Measurements from ENCODE around the gene FAM181A. TPM values are rescaled to one million over a fixed set of nuclear protein-coding genes. Genes with fewer than 3 reads are reported as not detected.

Gene FAM181A
- total and polyA plus RNA-seq, 2 donors (not counting 1 experiment from before 2014, with no cell fraction given) = not detected

DNA sequence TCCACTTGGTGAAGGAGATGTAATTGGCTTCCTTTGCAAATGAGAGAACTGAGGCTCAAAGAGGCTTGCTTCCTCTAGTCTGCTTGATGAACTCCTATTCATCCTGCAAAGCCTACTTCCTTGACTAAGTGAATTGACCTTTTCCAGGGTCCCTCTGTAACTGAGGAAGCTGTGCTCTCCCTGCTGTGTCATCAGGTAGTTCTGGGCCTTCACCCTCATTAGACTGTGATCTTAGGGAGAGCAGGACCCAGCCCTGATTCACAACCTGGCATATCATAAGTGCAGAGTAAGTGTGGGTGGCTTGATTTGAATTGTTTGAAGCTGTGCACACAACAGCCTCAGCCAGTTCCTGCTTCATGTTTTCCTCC, 32.9 kb downstream of the FAM181A start:
- Mint-ChIP-seq H3K9me3 (ENCODE audit: insufficient read depth) (no peaks in the 10 kb centered on the region), H3K27ac (peak overlapping the region; percentile 95), H3K27me3 (no peaks in the 10 kb centered on the region), H3K4me1 (peaks cover 92% of the 10 kb centered on the region), H3K4me3 (peak overlapping the region; percentile 78)
- no peaks in the 10 kb centered on the region for H4K20me1 ChIP-seq (ENCODE audit: control insufficient read depth, insufficient read depth, low read length, poor library complexity, severe bottlenecking)
- H3K4me1 ChIP-seq (ENCODE audit: control insufficient read depth in 2 of 2, insufficient read depth in 2 of 2, low read length in 2 of 2) = peaks cover 92 to 94% of the 10 kb centered on the region in 2 donors
- ChIA-PET POLR2A (interaction anchor here (1.9 to 3.3 kb wide), 2 partner anchors 8 to 10 kb away, joined by 10 to 12 read pairs; no protein-coding TSS in a partner anchor), CTCF (interaction anchor here (1.6 to 37.7 kb wide), 3 partner anchors 10 to 41 kb away, joined by 4 to 1036 read pairs (median 117); no protein-coding TSS in a partner anchor)
- DNase-seq (no peak), ATAC-seq (ENCODE audit: low read depth) (no peak)
- H3K4me3 ChIP-seq (ENCODE audit: control extremely low read depth in 1 of 5, extremely low read depth in 1 of 5, insufficient read depth in 1 of 5, low read depth in 2 of 5, low read length in 4 of 5) = no peak overlapping the region
- intact Hi-C loops (cut with micrococcal nuclease) = loop anchor here (10.0 kb wide), 1 partner anchor 755 kb away; the partner anchor contains the start of genes GON7 and UBR7
- no peaks in the 10 kb centered on the region for H3K36me3 ChIP-seq (replicated peaks in 1 of 2; ENCODE audit: control extremely low read depth in 1 of 2, control insufficient read depth in 1 of 2, extremely low read depth in 1 of 2, insufficient read depth in 2 of 2, low read length in 1 of 2)
- H3K27ac ChIP-seq (ENCODE audit: low read length in 2 of 2) = peak overlapping the region; percentile 68 to 75
- H3K4me2 ChIP-seq (replicated peaks; ENCODE audit: low read depth, low read length, poor library complexity, severe bottlenecking) = peak overlapping the region; percentile 72
- H3K9ac ChIP-seq (ENCODE audit: low read length) = no peak overlapping the region
- H3K9me3 ChIP-seq (ENCODE audit: control extremely low read depth in 1 of 3, control insufficient read depth in 2 of 3, insufficient read depth in 1 of 3, low read length in 2 of 3) = no peaks in the 10 kb centered on the region
- peaks cover 5% of the 10 kb centered on the region for H3K79me2 ChIP-seq (ENCODE audit: control insufficient read depth, insufficient read depth, low read length)
- no peak overlapping the region for H2AFZ ChIP-seq (ENCODE audit: insufficient read depth, low read depth, low read length, poor library complexity, severe bottlenecking)
- TF ChIP-seq, protein P1, sequence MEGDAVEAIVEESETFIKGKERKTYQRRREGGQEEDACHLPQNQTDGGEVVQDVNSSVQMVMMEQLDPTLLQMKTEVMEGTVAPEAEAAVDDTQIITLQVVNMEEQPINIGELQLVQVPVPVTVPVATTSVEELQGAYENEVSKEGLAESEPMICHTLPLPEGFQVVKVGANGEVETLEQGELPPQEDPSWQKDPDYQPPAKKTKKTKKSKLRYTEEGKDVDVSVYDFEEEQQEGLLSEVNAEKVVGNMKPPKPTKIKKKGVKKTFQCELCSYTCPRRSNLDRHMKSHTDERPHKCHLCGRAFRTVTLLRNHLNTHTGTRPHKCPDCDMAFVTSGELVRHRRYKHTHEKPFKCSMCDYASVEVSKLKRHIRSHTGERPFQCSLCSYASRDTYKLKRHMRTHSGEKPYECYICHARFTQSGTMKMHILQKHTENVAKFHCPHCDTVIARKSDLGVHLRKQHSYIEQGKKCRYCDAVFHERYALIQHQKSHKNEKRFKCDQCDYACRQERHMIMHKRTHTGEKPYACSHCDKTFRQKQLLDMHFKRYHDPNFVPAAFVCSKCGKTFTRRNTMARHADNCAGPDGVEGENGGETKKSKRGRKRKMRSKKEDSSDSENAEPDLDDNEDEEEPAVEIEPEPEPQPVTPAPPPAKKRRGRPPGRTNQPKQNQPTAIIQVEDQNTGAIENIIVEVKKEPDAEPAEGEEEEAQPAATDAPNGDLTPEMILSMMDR (IDR thresholded peaks at IDR 0.05) = no peak
- TF ChIP-seq EZH2 (IDR thresholded peaks at IDR 0.05; ENCODE audit: borderline replicate concordance, insufficient read depth, low read depth, low read length, poor library complexity, severe bottlenecking) = no peak
- no peaks in the 10 kb centered on the region for H3K27me3 ChIP-seq (replicated peaks in 1 of 4; ENCODE audit: control extremely low read depth in 1 of 4, control insufficient read depth in 3 of 4, insufficient read depth in 4 of 4, low read length in 3 of 4)

DNA sequence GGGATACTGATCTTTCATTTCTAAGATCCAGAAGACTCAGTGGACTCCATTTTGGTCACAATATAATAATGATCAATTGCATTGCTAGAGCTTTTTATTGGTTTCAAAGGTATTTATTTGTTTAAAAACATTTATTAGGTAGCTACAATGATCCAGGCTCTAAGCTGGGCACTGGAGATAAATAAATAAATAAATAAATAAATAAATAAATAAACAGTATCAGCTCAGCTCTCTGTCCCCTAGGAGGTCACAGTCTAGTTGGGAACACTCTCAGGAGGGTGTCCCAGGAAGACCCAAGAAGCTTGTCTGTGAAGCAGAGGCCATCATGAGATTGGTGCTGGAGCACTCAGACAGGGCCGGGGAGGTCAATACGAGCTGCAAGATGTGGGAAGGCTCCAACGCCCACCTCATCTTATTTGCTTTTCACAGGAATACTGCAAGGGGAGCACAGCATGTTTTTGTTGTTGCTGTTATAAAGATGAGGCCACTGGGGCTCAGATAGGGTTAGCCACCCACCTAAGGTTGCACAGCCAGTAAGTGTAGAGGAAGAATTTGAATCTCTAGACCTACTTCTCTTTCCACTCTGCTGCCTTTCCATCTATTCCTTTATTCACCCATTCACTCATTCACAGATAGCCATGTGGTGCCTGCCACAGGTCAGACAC, 33.8 kb downstream of the FAM181A start:
- peak overlapping the region; percentile 88 for H3K27ac Mint-ChIP-seq
- no peaks in the 10 kb centered on the region for H3K27me3 Mint-ChIP-seq
- CTCF ChIA-PET = interaction anchor here (1.6 to 37.7 kb wide), 3 partner anchors 9 to 40 kb away, joined by 4 to 1036 read pairs (median 117); no protein-coding TSS in a partner anchor
- WGBS (ENCODE audit: insufficient coverage) = no CpG with 5 or more reads among the region's 3 CpGs
- Histone ChIP-seq H3K27ac (ENCODE audit: low read length in 2 of 2) (peak overlapping the region; percentile 57 to 68), H3K36me3 (replicated peaks in 1 of 2; ENCODE audit: control extremely low read depth in 1 of 2, control insufficient read depth in 1 of 2, extremely low read depth in 1 of 2, insufficient read depth in 2 of 2, low read length in 1 of 2) (no peaks in the 10 kb centered on the region), H3K4me2 (replicated peaks; ENCODE audit: low read depth, low read length, poor library complexity, severe bottlenecking) (peak overlapping the region; percentile 26), H2AFZ (ENCODE audit: insufficient read depth, low read depth, low read length, poor library complexity, severe bottlenecking) (no peak overlapping the region), H4K20me1 (ENCODE audit: control insufficient read depth, insufficient read depth, low read length, poor library complexity, severe bottlenecking) (no peaks in the 10 kb centered on the region), H3K79me2 (ENCODE audit: control insufficient read depth, insufficient read depth, low read length) (peaks cover 5% of the 10 kb centered on the region), H3K4me1 (ENCODE audit: control insufficient read depth in 2 of 2, insufficient read depth in 2 of 2, low read length in 2 of 2) (peaks cover 86% of the 10 kb centered on the region in 2 donors), H3K27me3 (replicated peaks in 1 of 4; ENCODE audit: control extremely low read depth in 1 of 4, control insufficient read depth in 3 of 4, insufficient read depth in 4 of 4, low read length in 3 of 4) (no peaks in the 10 kb centered on the region), H3K9ac (ENCODE audit: low read length) (no peak overlapping the region), H3K4me3 (ENCODE audit: control extremely low read depth in 1 of 5, extremely low read depth in 1 of 5, insufficient read depth in 1 of 5, low read depth in 2 of 5, low read length in 4 of 5) (no peak overlapping the region), H3K9me3 (ENCODE audit: control extremely low read depth in 1 of 3, control insufficient read depth in 2 of 3, insufficient read depth in 1 of 3, low read length in 2 of 3) (no peaks in the 10 kb centered on the region)
- ATAC-seq (ENCODE audit: low read depth) (no peak), DNase-seq (no peak)
- peaks cover 3% of the 10 kb centered on the region for H3K9me3 Mint-ChIP-seq (ENCODE audit: insufficient read depth)
- intact Hi-C loops (cut with micrococcal nuclease) = loop anchor here (10.0 kb wide), 1 partner anchor 756 kb away; the partner anchor contains the start of genes GON7 and UBR7
- TF ChIP-seq, protein P1 (IDR thresholded peaks at IDR 0.05) = no peak
- TF ChIP-seq EZH2 (IDR thresholded peaks at IDR 0.05; ENCODE audit: borderline replicate concordance, insufficient read depth, low read depth, low read length, poor library complexity, severe bottlenecking) = no peak
- POLR2A ChIA-PET = interaction anchor here (3.3 kb wide), 1 partner anchor 9 kb away, joined by 12 read pairs; no protein-coding TSS in a partner anchor
- peaks cover 90% of the 10 kb centered on the region for H3K4me1 Mint-ChIP-seq
- H3K4me3 Mint-ChIP-seq = peak overlapping the region; percentile 73
